Activated T-cell treated with anti-CD3 and anti-CD28 coated beads for 4 hours (primary cell): ENCODE results near the gene KDM3B.
"Not testable (repeated sequence)": the region's sequence is repeated elsewhere in the genome, so short reads cannot be mapped to it uniquely, and the experiment has no call there.

Experiments
- DNase-seq: peaks from one replicate; pipeline ENCODE4 v3.0.0-alpha.2; 2020

Gene KDM3B

GRCh38 chr5:138352071-138352721 lies at the start of gene KDM3B:
TSS of gene KDM3B (plus strand) at chr5:138352685. CDS start at chr5:138352796, 111 bp downstream.
- peak; percentile 93 for DNase-seq

- no peak for DNase-seq
These were observed 49.1 kb upstream of the KDM3B start for GRCh38 chr5:138303372-138303771.

DNA sequence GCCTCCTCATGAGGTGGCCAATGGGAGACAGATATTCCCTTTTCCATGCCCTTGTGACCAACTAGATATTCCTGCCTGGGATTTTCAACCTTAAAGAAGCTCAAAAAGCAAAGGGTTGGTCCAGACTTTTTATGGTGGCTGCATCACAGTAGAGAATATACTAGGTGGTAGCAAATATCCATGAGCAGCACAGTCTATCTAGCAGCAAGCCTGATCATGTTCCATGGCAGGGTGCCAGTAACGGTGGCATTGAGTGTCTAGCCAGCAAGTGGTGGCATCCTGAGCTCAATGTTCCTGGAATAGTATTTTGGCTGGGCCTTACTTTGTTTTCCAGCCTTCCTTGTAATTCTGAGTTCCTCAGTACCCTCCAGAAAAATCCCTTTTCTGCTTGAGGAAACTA lies 46.7 kb upstream of the KDM3B start:
- DNase-seq: no peak

DNA sequence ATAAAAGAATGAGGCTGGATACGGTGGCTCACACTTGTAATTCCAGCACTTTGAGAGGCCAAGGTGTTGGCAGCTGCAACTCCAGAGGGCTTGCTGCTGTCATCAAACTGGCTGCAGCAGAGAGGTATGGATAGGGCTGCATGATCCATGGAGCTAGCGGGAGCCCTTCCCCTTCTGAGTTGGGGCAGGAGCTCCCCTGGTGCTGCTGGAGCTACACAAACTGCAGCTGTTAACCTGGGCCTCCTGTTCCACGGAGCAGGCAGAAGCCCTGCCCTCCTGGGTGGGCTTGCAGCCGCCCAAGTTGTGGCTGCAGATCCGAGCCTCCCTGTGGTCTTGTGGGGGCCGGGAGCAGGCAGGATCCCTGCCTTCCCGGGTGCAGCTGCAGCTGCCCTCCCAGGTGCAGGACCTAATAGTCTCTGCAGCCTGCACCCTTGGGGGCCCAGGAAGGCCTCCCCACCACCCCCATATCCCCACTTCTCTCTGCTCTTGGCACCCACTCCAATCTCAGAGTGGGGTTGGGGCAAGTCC lies 36.7 kb upstream of the KDM3B start:
- DNase-seq: no peak

- DNase-seq: no peak
These were observed 36.1 kb upstream of the KDM3B start for GRCh38 chr5:138316355-138316754.

DNA sequence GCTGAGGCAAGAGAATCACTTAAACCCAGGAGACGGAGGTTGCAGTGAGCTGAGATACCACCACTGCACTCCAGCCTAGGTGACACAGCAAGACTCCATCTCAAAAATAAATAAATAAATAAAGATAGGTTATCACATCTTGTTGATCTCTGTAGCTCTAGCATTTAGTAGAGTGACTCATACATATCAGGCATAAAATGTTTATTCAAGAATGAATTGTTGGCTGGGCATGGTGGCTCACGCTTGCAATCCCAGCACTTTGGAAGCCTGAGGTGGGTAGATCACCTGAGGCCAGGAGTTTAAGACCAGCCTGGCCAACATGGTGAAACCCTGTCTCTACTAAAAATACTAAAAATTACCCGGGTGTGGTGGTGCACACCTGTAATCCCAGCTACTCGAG lies 34.3 kb upstream of the KDM3B start:
- not testable (repeated sequence) for DNase-seq

- DNase-seq: no peak
These were observed 21.6 kb upstream of the KDM3B start for GRCh38 chr5:138330813-138331448.

GRCh38 chr5:138331449-138332368 lies 20.8 kb upstream of the KDM3B start, which contains the start of gene CDC25C:
TSS of gene CDC25C (minus strand) at chr5:138331804. CDS start at chr5:138331180, 624 bp downstream.
- peak; percentile 94 for DNase-seq

- no peak for DNase-seq
These were observed 17.5 kb upstream of the KDM3B start for GRCh38 chr5:138334867-138335447.

DNA sequence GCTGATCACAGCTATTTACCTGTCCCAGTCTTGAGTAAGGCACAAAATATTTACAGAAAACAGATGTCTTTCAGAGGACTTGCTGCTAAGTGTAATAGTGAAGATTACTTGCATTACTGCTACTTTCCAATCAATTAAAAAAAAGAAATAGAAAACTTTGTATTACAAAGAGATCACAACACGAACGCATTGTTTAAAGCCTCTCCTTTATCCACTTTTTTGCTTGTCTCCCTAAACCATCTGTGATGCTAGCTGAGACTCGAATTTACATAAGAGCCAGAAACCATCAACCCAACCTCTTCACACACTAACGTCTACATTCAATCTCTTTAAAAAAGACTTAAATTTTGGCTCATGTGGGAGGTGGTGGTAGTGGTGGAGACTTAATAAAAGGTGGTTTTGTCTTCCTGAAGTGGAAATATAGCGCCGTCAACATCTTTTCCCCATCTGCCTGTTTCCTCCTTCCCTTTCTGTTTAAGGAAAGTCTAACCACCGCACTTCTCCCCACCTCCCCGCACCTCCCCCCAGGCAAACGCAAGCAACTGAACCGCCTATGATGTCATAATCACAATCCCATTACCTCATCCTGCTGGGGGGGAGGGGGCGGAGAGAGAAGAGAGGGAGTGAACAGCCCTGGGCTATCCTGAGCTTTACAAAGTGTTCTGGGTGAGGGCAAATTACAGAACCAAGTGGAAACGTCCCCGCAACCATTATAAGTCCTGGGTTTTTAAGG lies 15.4 kb upstream of the KDM3B start:
- no peak for DNase-seq

DNA sequence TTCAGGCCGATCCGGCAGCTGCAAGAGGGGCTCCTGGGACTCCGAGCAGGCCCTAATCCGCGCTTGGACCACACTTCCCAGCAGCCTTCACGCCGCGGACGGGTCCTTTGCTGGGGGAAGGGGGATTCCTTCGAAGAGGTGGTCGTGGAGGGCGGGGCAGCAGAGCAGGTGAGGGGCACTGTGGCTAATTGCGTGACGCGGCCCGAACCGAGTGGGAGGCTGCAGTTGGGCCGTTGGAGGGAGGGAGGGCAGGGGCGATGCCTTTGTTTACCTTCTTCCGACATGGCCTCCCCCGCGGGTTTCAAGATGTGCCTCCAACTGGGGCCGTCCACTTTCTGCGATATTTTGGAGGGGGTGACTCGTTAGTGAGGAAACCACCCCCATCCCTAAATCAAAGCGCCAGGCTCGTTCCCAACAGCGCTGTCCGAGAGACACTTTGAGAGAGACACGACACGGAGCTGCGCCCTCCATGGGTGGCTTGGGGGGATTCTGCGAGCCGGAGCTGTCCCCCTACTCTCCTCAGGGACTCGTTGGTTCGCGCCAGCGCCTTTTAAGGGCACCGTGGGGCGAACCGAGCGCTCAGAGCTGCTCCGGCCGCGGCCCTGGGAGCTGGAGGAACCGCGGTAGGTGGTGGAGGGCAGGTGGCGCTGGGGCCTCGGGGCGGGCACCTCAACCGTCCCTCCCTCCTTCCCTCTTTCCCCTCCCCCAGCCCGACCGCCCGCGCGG lies 14.6 kb upstream of the KDM3B start, which contains the start of gene FAM53C:
Gene FAM53C (plus strand): TSS at position 582 of the 726 bp plus-strand sequence. CDS start 3,070 bp downstream, outside the sequence.
- peak; percentile 89 for DNase-seq

- no peak for DNase-seq
These were observed 13.9 kb upstream of the KDM3B start for GRCh38 chr5:138338411-138339090.

- no peak for DNase-seq
These were observed 13.4 kb upstream of the KDM3B start for GRCh38 chr5:138339091-138339456.

DNA sequence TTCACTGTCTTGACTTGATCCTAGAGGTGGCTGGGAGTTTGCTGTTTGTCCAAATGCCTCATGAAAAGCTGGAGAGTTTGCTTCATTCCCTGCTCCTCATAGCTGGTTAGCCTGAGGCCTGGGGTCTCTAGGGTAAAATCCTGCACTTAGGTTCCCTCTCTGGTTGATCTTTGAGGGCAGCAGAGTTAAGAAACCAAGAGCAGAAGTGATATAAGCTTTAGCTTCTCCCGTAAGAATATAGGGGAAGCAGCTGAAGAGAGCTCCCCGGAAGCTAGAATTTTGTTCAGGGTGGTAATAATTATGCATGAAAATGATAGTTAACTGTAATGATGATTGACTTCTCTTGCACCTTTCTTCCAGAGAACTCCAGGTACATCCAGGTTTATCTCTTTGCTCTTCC lies 13.0 kb upstream of the KDM3B start:
- DNase-seq: no peak

GRCh38 chr5:138340008-138340407 lies 12.5 kb upstream of the KDM3B start:
- no peak for DNase-seq

DNA sequence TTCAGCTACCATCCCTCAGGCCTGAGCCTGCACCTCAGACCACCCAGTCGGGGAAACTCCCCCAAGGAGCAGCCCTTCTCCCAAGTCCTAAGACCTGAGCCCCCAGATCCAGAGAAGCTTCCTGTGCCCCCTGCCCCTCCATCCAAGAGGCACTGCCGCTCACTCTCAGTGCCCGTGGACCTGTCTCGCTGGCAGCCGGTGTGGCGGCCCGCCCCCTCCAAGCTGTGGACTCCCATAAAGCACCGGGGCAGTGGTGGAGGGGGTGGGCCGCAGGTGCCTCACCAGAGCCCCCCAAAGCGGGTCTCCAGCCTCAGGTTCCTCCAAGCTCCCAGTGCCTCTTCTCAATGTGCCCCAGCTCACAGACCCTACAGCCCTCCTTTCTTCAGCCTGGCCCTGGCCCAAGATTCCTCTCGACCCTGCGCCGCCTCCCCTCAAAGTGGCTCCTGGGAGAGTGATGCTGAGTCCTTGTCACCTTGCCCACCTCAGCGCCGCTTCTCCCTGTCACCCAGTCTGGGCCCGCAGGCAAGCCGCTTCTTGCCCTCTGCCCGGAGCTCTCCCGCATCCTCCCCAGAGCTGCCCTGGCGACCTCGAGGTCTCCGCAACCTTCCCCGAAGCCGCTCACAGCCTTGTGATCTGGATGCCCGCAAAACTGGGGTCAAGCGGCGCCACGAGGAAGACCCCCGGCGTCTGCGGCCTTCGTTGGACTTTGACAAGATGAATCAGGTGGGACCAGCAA lies 7.4 kb upstream of the KDM3B start:
- DNase-seq: no peak

- DNase-seq: no peak
These were observed 5.6 kb upstream of the KDM3B start for GRCh38 chr5:138346889-138347288.

DNA sequence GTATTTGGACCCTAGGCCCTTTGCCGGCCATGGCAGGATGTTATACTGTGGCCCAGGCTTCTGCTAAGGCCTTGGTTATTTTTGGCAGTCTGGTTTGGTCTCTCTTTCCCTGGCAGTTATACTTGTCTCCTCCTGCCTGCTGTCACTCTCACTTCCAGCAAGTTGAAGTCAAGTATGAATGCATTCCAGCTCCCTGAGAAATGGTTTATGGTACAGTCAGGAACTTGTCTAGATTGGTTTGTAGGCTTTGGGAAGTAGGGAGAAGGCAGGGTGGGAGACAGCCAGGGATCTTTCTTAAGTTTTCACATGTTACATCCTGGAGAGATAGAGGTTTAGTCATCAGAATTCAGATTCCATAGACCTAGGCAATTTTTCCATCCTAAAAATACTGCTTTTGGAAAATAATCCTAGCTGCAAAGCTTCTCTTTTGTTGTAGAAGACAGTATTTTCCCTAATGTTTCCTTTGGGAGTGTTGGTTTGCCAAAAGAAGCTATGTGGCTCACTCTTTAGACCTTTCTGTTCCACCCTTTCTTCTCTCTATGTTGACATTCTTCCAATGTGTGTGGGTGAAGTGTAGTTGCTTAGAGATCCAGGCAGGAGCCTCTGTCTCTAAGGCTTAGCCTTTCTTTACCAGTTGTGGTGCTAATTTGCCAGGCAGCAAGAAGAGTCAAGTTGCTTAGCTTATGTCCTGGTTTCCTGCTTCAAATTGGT lies 2.5 kb upstream of the KDM3B start:
- no peak for DNase-seq

GRCh38 chr5:138350563-138350890 lies 2.0 kb upstream of the KDM3B start:
- no peak for DNase-seq

GRCh38 chr5:138351056-138351455 lies 1.4 kb upstream of the KDM3B start:
- no peak for DNase-seq
